NCI-H226 (cell line): ENCODE measurements around the gene AP3D1.

ENCODE experiments used
- DNase-seq: peaks from one replicate; pipeline ENCODE4 v3.0.0-alpha.2; 2015

Gene AP3D1

GRCh38 chr19:2058570-2059421 lies 92.6 kb downstream of the AP3D1 start:
- DNase-seq = no peak

- DNase-seq = no peak
Measured at GRCh38 chr19:2057484-2058469, 93.6 kb downstream of the AP3D1 start.

GRCh38 chr19:2056837-2057192 lies 94.6 kb downstream of the AP3D1 start:
- DNase-seq = no peak

- peak; percentile 79 for DNase-seq
Measured at GRCh38 chr19:2055931-2056836, 95.2 kb downstream of the AP3D1 start.

- no peak for DNase-seq
Measured at GRCh38 chr19:2054763-2055162, 96.6 kb downstream of the AP3D1 start.

- no peak for DNase-seq
Measured at GRCh38 chr19:2053601-2054389, 97.6 kb downstream of the AP3D1 start.

- DNase-seq = no peak
Measured at GRCh38 chr19:2051773-2052704, 99.3 kb downstream of the AP3D1 start.

- DNase-seq = peak; percentile 60
Measured at GRCh38 chr19:2050991-2051772, 100.2 kb downstream of the AP3D1 start, which contains the start of gene MKNK2. Gene MKNK2, minus strand, starts transcription at chr19:2051244. Its CDS starts 393 bp downstream, at chr19:2050851.
